HEK293 (cell line): Measurements from ENCODE around the gene OR10G2.

ENCODE experiments used
- CTCF ChIA-PET: fragments of 350-600 bp; formaldehyde crosslinking; extraction: SDS; loops from one replicate; lab custom pipeline; 2021; ENCODE audit warnings: antibody characterized with exemption; lab: Yijun Ruan, JAX
- POLR2A ChIA-PET: fragments of 300-600 bp; formaldehyde crosslinking; extraction: SDS; loops from one replicate; lab custom pipeline; 2020; ENCODE audit warnings: antibody characterized with exemption, inconsistent platforms; lab: Yijun Ruan, JAX
- H3K27ac ChIP-seq: fragments of 200-500 bp; sonication (Bioruptor generic); 2 replicates; pipeline ENCODE4 v1.5.1; 2014; ENCODE audit warnings: low read depth, low read length, control low read depth, inconsistent platforms; ENCODE audit errors: extremely low read depth
- H3K36me3 ChIP-seq, 2 experiments: fragments of 200-500 bp in 1 of 2; sonication (Bioruptor generic) in 1 of 2; 1 replicate in 1 of 2; 2 replicates in 1 of 2; pipeline ENCODE4 v1.5.1; 2014 to 2017; ENCODE audit warnings: inconsistent platforms in 2 of 2, low read length in 2 of 2; ENCODE audit not compliant: control insufficient read depth in 2 of 2, insufficient read depth in 1 of 2
- H3K4me1 ChIP-seq: fragments of 200-500 bp; sonication (Bioruptor generic); 2 replicates; pipeline ENCODE4 v1.5.1; 2014; ENCODE audit warnings: mild to moderate bottlenecking, low read length, inconsistent platforms; ENCODE audit not compliant: control insufficient read depth, insufficient read depth
- H3K4me3 ChIP-seq: 2 replicates; pipeline ENCODE4 v1.5.1; 2011; ENCODE audit warnings: low read depth, mild to moderate bottlenecking, control low read depth, low read length, moderate library complexity
- H3K9me3 ChIP-seq: fragments of 200-500 bp; sonication (Bioruptor generic); 2 replicates; pipeline ENCODE4 v1.5.1; 2014; ENCODE audit warnings: low read depth, low read length, inconsistent platforms; ENCODE audit not compliant: control insufficient read depth, insufficient read depth
- KLF10 ChIP-seq: fragments of 450-650 bp; IDR thresholded peaks from 2 replicates; pipeline ENCODE4 v1.5.1; 2018; ENCODE audit warnings: missing biosample characterization, mild to moderate bottlenecking, missing genetic modification characterization
- PRDM1 ChIP-seq: fragments of 450-650 bp; formaldehyde crosslinking; IDR thresholded peaks from 2 replicates; pipeline ENCODE4; 2016; ENCODE audit warnings: missing biosample characterization, missing genetic modification characterization
- REPIN1 ChIP-seq: fragments of 450-650 bp; formaldehyde crosslinking; IDR thresholded peaks from 2 replicates; pipeline ENCODE4 v1.5.1; 2017; ENCODE audit warnings: missing biosample characterization, missing genetic modification characterization, low read depth
- SP2 ChIP-seq: fragments of 450-650 bp; formaldehyde crosslinking; IDR thresholded peaks from 2 replicates; pipeline ENCODE4 v1.5.1; 2016; ENCODE audit warnings: missing biosample characterization, missing genetic modification characterization
- TRIM28 ChIP-seq: IDR thresholded peaks from 2 replicates; pipeline ENCODE4 v1.6.1; 2011; ENCODE audit warnings: low read length, control low read depth, borderline replicate concordance
- ZNF157 ChIP-seq: fragments of 450-650 bp; formaldehyde crosslinking; IDR thresholded peaks from 2 replicates; pipeline ENCODE4 v1.5.1; 2016; ENCODE audit warnings: missing biosample characterization, missing genetic modification characterization
- ZNF248 ChIP-seq: fragments of 450-650 bp; formaldehyde crosslinking; IDR thresholded peaks from 2 replicates; pipeline ENCODE4 v1.5.1; 2017; ENCODE audit warnings: missing biosample characterization, missing genetic modification characterization
- ZNF302 ChIP-seq: fragments of 450-650 bp; formaldehyde crosslinking; IDR thresholded peaks from 2 replicates; pipeline ENCODE4 v1.5.1; 2016; ENCODE audit warnings: missing biosample characterization, missing genetic modification characterization, low read depth
- ZNF37A ChIP-seq: fragments of 450-650 bp; IDR thresholded peaks from 2 replicates; pipeline ENCODE4 v1.5.1; 2018; ENCODE audit warnings: missing biosample characterization, missing genetic modification characterization
- ZNF548 ChIP-seq: fragments of 450-650 bp; formaldehyde crosslinking; IDR thresholded peaks from 2 replicates; pipeline ENCODE4 v1.5.1; 2016; ENCODE audit warnings: missing biosample characterization, missing genetic modification characterization
- ZNF555 ChIP-seq: fragments of 450-650 bp; formaldehyde crosslinking; conservative IDR thresholded peaks from 2 replicates; pipeline ENCODE4 v1.5.1; 2017; ENCODE audit warnings: missing biosample characterization, mild to moderate bottlenecking, missing genetic modification characterization, inconsistent platforms
- ZNF558 ChIP-seq: fragments of 450-650 bp; formaldehyde crosslinking; IDR thresholded peaks from 2 replicates; pipeline ENCODE4 v1.5.1; 2016; ENCODE audit warnings: missing biosample characterization, missing genetic modification characterization
- ZNF596 ChIP-seq: fragments of 450-650 bp; IDR thresholded peaks from 2 replicates; pipeline ENCODE4 v1.5.0; 2018; ENCODE audit warnings: missing biosample characterization, mild to moderate bottlenecking, missing genetic modification characterization, moderate library complexity
- ZNF600 ChIP-seq: fragments of 450-650 bp; formaldehyde crosslinking; IDR thresholded peaks from 2 replicates; pipeline ENCODE4 v1.5.1; 2016; ENCODE audit warnings: missing biosample characterization, missing genetic modification characterization
- ZNF626 ChIP-seq: fragments of 450-650 bp; sonication (Bioruptor Pico); formaldehyde crosslinking; IDR thresholded peaks from 2 replicates; pipeline ENCODE4 v1.5.1; 2018; ENCODE audit warnings: missing biosample characterization, missing genetic modification characterization, inconsistent platforms
- ZNF707 ChIP-seq: fragments of 450-650 bp; formaldehyde crosslinking; IDR thresholded peaks from 2 replicates; pipeline ENCODE4 v1.5.1; 2016; ENCODE audit warnings: missing biosample characterization, missing genetic modification characterization
- ZNF785 ChIP-seq: fragments of 450-650 bp; formaldehyde crosslinking; IDR thresholded peaks from 2 replicates; pipeline ENCODE4 v1.5.1; 2016; ENCODE audit warnings: missing biosample characterization, missing genetic modification characterization
- ZNF791 ChIP-seq: fragments of 450-650 bp; formaldehyde crosslinking; IDR thresholded peaks from 2 replicates; pipeline ENCODE4 v1.5.1; 2016; ENCODE audit warnings: missing biosample characterization, missing genetic modification characterization
- ZNF843 ChIP-seq: fragments of 450-650 bp; formaldehyde crosslinking; IDR thresholded peaks from 2 replicates; pipeline ENCODE4 v1.5.1; 2016; ENCODE audit warnings: missing biosample characterization, missing genetic modification characterization
- TF ChIP-seq, protein P1 (sequence below): fragments of 450-650 bp; formaldehyde crosslinking; IDR thresholded peaks from 2 replicates; pipeline ENCODE4 v1.5.1; 2016; ENCODE audit warnings: missing biosample characterization, missing genetic modification characterization
- TF ChIP-seq, protein P2 (sequence below): IDR thresholded peaks from 2 replicates; pipeline ENCODE4 v1.6.1; 2011; ENCODE audit warnings: mild to moderate bottlenecking, low read depth, low read length, borderline replicate concordance
- TF ChIP-seq, protein P3 (sequence below): fragments of 450-650 bp; formaldehyde crosslinking; IDR thresholded peaks from 2 replicates; pipeline ENCODE4 v1.5.1; 2017; ENCODE audit warnings: missing biosample characterization, missing genetic modification characterization
- TF ChIP-seq, protein P4 (sequence below): fragments of 450-650 bp; formaldehyde crosslinking; IDR thresholded peaks from 2 replicates; pipeline ENCODE4 v1.5.1; 2016; ENCODE audit warnings: missing biosample characterization, missing genetic modification characterization
- TF ChIP-seq, protein P5 (sequence below): fragments of 450-650 bp; formaldehyde crosslinking; IDR thresholded peaks from 2 replicates; pipeline ENCODE4 v1.5.1; 2016; ENCODE audit warnings: missing biosample characterization, missing genetic modification characterization

The OR10G2 gene

DNA sequence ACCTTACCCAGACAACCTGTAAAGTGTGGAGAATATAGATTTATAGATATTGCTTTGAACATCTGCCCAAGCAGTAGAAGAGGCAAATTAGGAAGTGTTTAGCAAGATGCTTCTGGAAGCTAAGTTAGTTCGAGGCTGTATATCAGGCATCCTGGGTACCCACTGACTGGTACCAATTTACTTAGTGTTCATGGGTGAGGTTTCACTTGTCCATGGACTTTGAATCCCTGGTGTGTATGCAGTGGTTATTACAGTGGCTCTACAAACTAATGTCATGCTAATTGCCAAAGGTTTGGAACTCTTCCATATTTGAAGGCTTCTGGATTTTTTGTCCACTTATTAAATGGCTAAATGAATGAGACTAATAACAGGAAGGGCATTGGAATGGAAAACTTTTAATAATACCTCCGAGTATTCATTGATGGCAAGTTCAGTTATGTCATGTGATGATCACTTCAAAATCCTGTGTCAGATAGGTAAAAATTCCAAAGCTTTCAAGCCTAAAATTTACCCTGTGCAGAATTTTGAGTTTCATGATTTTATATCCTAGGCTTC lies 18.7 kb upstream of the OR10G2 start, which contains the start of gene OR4E2 (continued):
- TF ChIP-seq, protein P1, sequence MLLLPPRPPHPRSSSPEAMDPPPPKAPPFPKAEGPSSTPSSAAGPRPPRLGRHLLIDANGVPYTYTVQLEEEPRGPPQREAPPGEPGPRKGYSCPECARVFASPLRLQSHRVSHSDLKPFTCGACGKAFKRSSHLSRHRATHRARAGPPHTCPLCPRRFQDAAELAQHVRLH (tag by site-specific recombination): no peak
- TF ChIP-seq ZNF37A (no peak), ZNF791 (no peak), ZNF248 (no peak), ZNF626 (tag by site-specific recombination) (no peak)
- TF ChIP-seq, protein P2, sequence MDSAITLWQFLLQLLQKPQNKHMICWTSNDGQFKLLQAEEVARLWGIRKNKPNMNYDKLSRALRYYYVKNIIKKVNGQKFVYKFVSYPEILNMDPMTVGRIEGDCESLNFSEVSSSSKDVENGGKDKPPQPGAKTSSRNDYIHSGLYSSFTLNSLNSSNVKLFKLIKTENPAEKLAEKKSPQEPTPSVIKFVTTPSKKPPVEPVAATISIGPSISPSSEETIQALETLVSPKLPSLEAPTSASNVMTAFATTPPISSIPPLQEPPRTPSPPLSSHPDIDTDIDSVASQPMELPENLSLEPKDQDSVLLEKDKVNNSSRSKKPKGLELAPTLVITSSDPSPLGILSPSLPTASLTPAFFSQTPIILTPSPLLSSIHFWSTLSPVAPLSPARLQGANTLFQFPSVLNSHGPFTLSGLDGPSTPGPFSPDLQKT: no peak
- TF ChIP-seq, protein P3, sequence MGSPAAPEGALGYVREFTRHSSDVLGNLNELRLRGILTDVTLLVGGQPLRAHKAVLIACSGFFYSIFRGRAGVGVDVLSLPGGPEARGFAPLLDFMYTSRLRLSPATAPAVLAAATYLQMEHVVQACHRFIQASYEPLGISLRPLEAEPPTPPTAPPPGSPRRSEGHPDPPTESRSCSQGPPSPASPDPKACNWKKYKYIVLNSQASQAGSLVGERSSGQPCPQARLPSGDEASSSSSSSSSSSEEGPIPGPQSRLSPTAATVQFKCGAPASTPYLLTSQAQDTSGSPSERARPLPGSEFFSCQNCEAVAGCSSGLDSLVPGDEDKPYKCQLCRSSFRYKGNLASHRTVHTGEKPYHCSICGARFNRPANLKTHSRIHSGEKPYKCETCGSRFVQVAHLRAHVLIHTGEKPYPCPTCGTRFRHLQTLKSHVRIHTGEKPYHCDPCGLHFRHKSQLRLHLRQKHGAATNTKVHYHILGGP (tag by site-specific recombination): no peak

DNA sequence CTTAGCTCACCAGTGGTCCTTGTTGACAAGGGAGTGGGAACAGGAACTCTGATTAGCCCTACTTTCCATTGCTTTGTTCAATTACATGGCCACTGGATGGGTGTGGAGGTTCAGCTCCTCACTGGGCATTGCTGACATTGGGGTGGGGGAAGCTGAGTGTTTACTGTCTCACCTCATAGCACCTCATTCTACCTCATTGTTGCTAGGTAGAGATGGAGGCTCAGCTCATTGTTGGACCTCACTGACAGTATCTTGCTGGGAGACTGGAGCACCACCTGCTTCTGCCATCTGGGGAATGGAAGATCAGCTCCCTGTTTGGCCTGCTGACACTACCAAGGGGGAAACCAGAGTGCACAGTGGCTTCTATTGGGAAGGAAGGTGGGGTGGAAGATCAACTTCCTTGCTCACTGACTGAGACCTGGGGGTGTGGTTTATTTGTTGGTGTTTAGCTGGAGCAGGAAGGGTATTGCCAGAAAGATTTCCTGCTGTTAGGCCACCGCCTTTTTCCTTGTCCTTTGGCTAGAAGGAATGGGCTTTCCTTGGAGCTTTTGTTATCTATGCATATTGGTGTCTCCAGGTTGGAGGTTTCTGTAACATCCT lies 17.6 kb upstream of the OR10G2 start:
- CTCF ChIA-PET: interaction anchor here (0.6 kb wide), 2 partner anchors 537 to 673 kb away, joined by 3 read pairs; no protein-coding TSS in a partner anchor
- H3K36me3 ChIP-seq: no peaks in the 10 kb centered on the region
- no peak overlapping the region for H3K4me3 ChIP-seq
- POLR2A ChIA-PET: no interaction called here
- H3K9me3 ChIP-seq: no peaks in the 10 kb centered on the region
- TF ChIP-seq, protein P4, sequence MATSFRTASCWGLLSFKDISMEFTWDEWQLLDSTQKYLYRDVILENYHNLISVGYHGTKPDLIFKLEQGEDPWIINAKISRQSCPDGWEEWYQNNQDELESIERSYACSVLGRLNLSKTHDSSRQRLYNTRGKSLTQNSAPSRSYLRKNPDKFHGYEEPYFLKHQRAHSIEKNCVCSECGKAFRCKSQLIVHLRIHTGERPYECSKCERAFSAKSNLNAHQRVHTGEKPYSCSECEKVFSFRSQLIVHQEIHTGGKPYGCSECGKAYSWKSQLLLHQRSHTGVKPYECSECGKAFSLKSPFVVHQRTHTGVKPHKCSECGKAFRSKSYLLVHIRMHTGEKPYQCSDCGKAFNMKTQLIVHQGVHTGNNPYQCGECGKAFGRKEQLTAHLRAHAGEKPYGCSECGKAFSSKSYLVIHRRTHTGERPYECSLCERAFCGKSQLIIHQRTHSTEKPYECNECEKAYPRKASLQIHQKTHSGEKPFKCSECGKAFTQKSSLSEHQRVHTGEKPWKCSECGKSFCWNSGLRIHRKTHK (tag by site-specific recombination): no peak
- TF ChIP-seq ZNF558 (tag by site-specific recombination) (no peak), ZNF302 (no peak), KLF10 (no peak), ZNF843 (tag by site-specific recombination) (no peak), ZNF600 (tag by site-specific recombination) (no peak)
- no peaks in the 10 kb centered on the region for H3K4me1 ChIP-seq
- no peak overlapping the region for H3K27ac ChIP-seq

DNA sequence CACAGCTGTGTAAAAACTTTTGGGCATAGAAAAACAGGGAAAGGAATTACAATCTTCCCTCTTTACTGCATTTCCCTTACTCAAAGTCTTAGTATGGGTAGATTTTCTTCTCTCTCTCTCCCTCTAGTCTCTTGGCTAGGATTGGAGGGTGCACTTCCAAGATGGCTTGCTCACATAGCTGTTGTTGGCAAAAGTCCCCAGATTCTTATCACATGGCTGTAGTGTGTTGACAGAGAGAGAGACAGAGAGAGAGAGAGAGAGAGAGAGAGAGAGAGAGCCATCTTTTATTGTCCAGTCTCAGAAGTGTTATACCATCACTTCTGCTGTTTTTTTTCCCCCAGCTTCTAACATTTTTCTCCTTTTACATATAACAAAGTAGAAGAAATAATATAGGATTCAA lies 12.6 kb upstream of the OR10G2 start:
- POLR2A ChIA-PET: no interaction called here
- no peak overlapping the region for H3K4me3 ChIP-seq
- no peaks in the 10 kb centered on the region for H3K9me3 ChIP-seq
- no peaks in the 10 kb centered on the region for H3K36me3 ChIP-seq
- no peaks in the 10 kb centered on the region for H3K4me1 ChIP-seq
- CTCF ChIA-PET: interaction anchor here (0.9 to 1.1 kb wide), 2 partner anchors 63 to 76 kb away, joined by 3 to 6 read pairs; no protein-coding TSS in a partner anchor
- TF ChIP-seq ZNF157 (tag by site-specific recombination) (no peak), ZNF596 (tag by site-specific recombination) (peak; percentile 89)
- TF ChIP-seq, protein P1 (tag by site-specific recombination): 0 out of 2 replicates have a peak, but pooled peaks have one; percentile 23
- H3K27ac ChIP-seq: no peak overlapping the region

DNA sequence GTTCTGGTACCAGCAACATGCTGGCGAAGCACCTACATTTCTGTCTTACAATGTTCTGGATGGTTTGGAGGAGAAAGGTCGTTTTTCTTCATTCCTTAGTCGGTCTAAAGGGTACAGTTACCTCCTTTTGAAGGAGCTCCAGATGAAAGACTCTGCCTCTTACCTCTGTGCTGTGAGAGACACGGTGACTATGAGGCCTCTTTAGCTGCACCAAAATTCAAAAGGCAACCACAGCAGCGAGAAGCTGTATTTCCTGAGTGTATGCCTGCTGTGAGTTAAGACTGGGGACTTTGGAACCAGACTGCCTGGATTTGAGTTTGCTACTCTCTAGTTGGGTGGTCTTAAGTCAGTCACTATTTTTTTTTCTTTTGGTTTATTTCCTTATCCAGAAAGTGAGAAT lies 8.7 kb upstream of the OR10G2 start:
- CTCF ChIA-PET: interaction anchor here (0.6 to 2.6 kb wide), 2 partner anchors 68 to 85 kb away, joined by 4 to 9 read pairs; no protein-coding TSS in a partner anchor
- POLR2A ChIA-PET: no interaction called here
- H3K27ac ChIP-seq: no peak overlapping the region
- no peaks in the 10 kb centered on the region for H3K36me3 ChIP-seq
- no peaks in the 10 kb centered on the region for H3K9me3 ChIP-seq
- TF ChIP-seq ZNF707 (tag by site-specific recombination) (no peak), ZNF555 (tag by site-specific recombination) (no peak), PRDM1 (tag by site-specific recombination) (no peak), ZNF548 (no peak), REPIN1 (tag by site-specific recombination) (no peak), TRIM28 (no peak), ZNF785 (no peak), SP2 (tag by site-specific recombination) (no peak)
- TF ChIP-seq, protein P1 (tag by site-specific recombination): no peak
- TF ChIP-seq, protein P5, sequence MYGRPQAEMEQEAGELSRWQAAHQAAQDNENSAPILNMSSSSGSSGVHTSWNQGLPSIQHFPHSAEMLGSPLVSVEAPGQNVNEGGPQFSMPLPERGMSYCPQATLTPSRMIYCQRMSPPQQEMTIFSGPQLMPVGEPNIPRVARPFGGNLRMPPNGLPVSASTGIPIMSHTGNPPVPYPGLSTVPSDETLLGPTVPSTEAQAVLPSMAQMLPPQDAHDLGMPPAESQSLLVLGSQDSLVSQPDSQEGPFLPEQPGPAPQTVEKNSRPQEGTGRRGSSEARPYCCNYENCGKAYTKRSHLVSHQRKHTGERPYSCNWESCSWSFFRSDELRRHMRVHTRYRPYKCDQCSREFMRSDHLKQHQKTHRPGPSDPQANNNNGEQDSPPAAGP (tag by site-specific recombination): no peak
- no peaks in the 10 kb centered on the region for H3K4me1 ChIP-seq
- H3K4me3 ChIP-seq: no peak overlapping the region
